Prostate gland (tissue), 2 donors: ENCODE data around the gene TBC1D14.

Source experiments
- CTCF ChIP-seq, 4 experiments: fragments of 200-600 bp in 2 of 4; fragments of 450-650 bp in 2 of 4; sonication (generic) in 2 of 4; IDR thresholded peaks; 1 replicate in 3 of 4; 2 replicates in 1 of 4; pipeline ENCODE4 v1.5.1; 2016 to 2019; ENCODE audit warnings: antibody characterized with exemption in 4 of 4, mild to moderate bottlenecking in 2 of 4, moderate library complexity in 2 of 4
- POLR2A ChIP-seq: fragments of 450-650 bp; IDR thresholded peaks from one replicate; pipeline ENCODE4 v1.6.1; 2016; ENCODE audit warnings: antibody characterized with exemption, mild to moderate bottlenecking
- POLR2AphosphoS5 ChIP-seq: sonication (generic); formaldehyde crosslinking; IDR thresholded peaks from one replicate; pipeline ENCODE4 v1.6.1; 2017; ENCODE audit warnings: antibody characterized with exemption

GRCh38 chr4:7007944-7008343, 98.3 kb downstream of the TBC1D14 start:
- TF ChIP-seq CTCF (IDR thresholded peaks at IDR 0.05): no peak
- no peak for TF ChIP-seq POLR2A
- no peak for TF ChIP-seq POLR2AphosphoS5
